Effector CD4-positive, alpha-beta T cell (primary cell): ENCODE data around the gene LRIT2.
"Not testable (repeated sequence)": the region's sequence is repeated elsewhere in the genome, so short reads cannot be mapped to it uniquely, and the experiment has no call there.

Source experiments
- DNase-seq: peaks from one replicate; pipeline ENCODE4 v3.0.0-alpha.2; 2020

The LRIT2 gene

DNA sequence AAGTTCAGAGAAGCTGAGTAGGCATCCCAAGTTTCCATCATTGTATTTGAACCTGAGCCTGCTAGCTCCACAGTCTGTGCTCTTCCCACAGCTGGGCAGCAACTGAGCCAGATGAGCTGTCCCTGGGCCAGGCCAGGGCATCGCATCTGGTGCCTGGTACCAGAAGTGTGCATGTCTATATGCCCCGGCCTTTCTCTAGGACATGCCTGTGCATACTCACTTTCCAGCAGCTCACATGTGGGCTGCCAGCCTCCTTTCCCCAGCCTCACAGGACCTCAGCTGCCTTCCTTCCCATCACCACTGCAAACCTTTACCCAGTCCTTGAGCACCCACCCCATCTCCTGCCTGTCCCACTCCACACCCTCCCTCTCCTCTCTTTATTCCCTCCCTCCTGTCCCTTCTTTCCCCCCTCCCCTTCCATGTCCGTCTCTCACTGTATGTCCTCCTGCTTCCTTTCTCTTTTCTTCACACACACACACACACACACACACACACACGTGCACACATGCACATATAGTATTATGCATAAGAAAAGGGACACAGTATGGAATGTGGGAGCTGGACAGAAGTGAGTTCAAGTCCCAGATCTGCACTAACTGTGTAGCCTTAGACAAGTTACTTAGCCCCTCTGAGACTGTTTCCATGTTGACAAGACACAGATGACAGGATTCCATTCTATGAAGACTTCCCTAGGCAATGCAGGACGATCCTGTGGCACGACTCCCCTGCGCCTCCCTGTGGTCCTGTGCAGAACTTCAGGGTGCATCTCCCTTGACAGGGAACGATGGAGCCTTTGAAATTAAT, 20.1 kb downstream of the LRIT2 start:
- peak; percentile 41 for DNase-seq

GRCh38 chr10:84204610-84205009, 20.7 kb downstream of the LRIT2 start:
- no peak for DNase-seq

- DNase-seq = no peak
Measured at GRCh38 chr10:84204122-84204521, 21.2 kb downstream of the LRIT2 start.

DNA sequence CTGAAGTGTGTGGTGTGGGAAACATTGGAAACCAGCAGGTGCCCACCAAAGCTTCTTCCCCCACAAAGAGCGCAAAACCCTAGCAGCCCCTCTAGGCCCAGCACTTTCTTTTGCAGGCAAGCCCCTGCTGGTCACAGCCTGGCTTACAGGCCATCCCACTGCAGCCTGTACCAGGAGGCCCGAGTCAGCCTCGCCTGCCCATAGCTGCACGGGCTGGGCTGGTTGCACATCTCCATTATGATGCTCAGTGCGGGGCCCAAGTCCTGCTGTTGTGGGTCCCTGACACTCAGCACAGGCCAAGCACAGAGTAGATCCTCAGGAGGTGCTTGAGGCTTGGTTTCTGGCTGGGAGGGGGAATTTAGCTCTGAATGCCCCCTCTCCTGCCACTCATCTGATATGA, 23.0 kb downstream of the LRIT2 start:
- DNase-seq = no peak

GRCh38 chr10:84201682-84202081, 23.7 kb downstream of the LRIT2 start:
- DNase-seq = no peak

DNA sequence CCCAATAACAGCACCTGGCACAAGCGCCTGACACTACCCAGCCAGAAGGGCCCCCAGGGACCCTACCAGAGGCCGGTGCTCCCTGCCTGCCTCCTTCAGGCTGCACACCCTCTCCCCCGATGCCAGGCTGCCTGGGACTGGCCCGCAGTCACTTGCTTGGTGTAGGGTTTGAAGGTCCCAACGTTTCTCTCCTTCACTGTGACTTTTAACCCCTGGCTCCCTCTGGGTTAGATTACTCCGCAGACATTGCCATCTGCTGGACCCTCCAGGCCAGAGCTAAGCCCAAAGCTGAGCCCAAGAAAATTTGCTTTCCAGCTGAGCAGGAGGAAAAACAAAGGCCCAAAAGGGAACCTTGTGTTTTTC, 24.1 kb downstream of the LRIT2 start:
- no peak for DNase-seq

- DNase-seq = no peak
Measured at GRCh38 chr10:84200537-84201243, 24.7 kb downstream of the LRIT2 start.

DNA sequence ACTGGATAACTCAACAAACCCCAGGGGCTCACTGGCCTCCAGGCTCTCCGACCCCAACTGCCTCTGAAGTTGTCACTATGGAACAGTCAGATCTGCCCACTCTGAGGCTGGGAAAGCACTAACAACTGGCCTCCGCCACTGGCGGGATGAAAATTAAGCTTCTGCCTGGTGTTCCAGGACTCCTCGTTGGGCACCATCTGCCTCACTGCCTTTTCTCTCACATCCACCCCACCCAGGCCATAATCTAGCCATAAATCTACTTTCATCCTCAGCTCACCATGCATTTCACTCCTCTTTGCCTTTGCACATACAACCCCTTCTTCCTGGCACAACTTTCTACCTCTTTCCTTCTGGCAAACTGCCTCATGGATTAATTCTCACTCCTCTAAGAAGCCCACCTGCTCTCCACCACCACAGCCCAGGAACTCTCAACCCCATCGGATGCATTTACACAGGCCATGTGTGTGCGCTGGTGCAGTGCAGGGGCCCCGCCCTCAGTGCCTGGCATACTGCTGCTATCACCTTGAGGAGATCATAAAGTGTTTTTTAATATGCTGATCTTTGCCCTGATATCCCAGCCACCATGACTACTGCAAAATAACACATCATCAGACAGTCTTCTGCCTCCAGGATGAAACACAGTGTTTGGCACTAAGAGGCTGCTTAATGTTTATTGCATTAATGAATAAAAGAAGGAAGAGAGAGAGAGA, 27.0 kb downstream of the LRIT2 start:
- DNase-seq = no peak

DNA sequence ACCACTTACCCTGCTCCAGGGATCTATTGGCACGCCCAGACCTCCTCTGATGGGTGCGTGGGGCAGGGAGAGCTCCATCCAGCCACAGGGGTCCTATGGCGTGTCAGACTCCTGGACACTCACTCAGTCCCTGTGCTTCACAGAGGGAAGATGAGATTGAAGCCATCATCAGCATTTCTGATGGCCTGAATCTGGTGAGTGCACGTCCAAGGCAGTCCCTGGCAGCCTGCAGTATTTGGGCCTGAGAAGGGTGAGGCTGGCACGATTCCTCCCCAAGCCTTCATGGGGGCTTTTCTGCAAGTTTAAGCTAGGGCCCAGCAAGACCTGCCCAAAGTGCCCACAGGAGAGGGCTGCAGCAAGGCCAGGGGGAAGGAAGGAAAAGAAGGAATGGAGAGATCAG, 27.7 kb downstream of the LRIT2 start:
- no peak for DNase-seq

DNA sequence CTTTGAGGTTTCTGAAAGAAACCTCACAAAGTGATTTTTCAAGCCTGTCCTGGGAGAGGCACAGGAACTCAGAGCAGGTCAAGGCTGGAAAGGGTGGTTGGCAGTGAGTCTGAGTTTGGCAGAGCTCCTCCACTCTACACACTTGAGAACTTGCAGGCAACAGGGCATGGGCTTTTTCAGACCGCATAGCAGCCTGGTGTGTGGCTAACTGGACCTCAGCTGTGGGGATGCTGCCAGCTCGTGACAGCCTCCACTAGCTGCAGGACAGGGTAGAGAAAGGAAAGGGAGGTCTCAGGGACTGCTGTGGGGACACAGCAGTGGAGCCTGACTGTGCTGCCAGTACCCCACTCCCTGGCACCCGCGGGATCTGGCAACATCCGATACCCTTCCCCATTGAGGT, 28.4 kb downstream of the LRIT2 start:
- DNase-seq = no peak

GRCh38 chr10:84196083-84196482, 29.3 kb downstream of the LRIT2 start:
- DNase-seq = no peak

DNA sequence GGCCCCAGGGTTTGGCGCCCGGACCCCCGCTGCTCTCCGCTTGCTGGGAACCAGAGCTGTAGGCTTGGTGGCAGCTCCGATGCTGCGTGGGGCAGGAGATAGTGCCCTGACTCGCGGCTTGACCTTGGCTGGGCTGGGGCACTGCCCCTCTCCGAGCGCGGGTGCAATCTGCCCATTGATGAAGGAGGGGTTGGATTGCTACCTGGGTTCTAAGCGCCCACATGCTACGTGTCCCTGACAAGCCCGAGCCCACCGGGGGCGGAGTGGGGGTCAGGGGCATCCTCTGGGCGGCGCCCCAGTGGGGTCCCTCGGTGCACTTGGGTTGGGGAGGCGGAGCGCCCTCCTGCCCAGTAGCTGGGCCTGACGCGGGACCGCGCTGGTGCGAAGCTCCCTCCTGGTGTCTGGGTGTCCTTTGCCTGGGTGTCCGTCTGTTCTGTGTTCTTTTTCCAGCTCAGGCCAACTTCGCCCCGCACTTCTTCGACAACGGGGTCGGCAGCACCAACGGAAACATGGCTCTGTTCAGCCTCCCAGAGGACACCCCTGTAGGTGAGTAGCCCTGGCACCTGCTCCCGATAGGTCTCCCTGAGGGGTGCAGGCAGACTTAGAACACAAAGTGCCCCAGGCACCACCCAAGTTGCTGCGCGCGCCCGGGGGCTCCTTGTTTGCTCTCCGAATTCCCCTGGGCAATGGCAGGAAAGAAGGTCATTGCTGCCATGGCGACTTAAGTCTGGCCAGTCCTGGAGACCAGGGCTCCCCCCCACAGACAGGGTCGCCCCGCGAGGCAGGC, 30.1 kb downstream of the LRIT2 start:
- no peak for DNase-seq

DNA sequence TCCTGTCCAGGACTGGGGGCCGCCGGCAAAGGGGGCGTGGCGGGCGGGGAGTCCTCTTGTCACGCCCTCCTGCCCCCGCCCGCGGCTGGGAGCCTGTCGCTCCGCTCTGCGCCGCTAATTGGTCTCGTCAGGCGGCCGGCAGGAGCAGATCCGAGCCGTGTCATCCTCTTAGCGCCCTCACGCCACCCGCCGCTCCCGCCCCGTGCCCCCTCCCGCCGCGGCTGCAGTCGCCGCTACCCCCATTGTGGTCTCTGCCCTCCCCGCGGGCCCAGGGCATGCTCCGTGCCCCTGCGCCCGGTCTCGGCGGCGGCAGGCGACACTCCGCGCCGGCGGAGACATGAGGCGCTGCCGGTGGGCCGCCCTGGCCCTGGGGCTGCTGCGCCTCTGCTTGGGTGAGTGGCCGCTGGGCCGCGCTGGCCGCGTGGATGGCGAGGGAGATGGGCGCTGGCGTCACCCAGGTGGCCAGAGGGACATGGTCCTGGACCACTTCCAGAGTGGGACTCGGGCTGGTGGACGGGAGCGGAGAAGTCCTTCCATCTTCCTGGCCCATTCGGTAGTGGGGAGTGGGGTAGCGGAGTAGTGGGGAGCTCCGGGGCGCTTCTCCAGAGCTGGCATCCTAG, 30.8 kb downstream of the LRIT2 start, which contains the start of gene CDHR1:
TSS of gene CDHR1 (plus strand) at position 114 of the 620 bp plus-strand sequence. CDS start at position 338, 224 bp downstream.
- no peak for DNase-seq

- DNase-seq = no peak
Measured at GRCh38 chr10:84193846-84194423, 31.4 kb downstream of the LRIT2 start.

DNA sequence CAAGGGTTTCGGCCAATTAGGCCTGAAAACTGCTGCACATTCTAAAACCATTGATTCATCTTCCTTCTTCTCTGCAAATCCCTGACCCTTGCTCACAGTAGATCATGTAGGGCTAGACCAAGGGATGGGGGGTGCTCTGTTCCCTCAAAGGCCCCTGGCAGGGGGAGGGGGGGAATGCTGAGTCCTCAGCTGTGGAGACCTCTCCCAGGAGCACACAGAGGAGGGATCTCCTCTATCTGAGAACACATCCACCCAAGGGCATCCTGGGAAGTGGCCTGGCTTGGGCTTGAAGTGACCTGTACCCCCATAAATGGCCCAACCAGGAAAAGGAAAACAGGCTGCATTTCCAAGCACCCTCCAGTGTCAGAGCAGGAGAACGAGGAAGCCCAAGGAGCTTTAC, 32.0 kb downstream of the LRIT2 start:
- DNase-seq = no peak

DNA sequence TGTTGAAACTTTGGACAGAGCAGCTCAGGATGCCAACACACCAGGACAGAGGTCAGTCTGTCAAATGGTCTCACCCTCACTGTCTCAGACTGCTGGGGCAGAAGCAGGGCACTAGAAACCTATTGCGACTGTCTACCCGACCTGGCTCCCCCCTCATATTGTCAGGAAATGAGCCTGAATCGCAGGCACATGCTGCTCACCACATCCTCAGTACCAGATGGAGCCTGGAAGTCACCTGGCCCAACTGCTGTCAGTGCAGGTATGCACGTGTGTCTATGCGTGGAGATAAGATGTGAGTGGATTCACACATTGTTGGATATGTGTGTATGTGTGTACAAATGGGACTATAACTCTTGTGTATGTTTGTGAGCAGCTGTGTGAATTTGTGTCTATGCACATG, 34.2 kb downstream of the LRIT2 start:
- DNase-seq = no peak

- DNase-seq = no peak
Measured at GRCh38 chr10:84190621-84191020, 34.7 kb downstream of the LRIT2 start.

DNA sequence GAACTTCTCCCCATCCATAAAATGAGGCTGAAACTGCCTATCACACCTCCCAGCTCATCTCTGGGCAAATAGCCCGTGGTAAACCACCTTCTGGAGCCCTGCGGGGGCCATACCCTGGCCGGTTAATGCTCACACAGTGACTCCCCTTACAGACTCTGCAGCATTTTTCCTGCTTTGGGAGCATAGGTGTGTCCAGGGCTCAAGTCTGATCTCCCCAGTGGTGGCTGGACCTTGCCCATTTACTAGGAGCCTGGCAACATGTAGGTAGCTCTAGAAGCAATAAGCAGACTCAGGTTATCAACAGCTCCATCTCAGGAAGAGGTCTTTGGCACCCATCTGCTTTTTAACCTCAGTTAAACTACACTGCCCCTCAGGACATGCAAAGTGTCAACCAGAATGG, 36.5 kb downstream of the LRIT2 start:
- no peak for DNase-seq

- no peak for DNase-seq
Measured at GRCh38 chr10:84185526-84186175, 39.7 kb downstream of the LRIT2 start.

DNA sequence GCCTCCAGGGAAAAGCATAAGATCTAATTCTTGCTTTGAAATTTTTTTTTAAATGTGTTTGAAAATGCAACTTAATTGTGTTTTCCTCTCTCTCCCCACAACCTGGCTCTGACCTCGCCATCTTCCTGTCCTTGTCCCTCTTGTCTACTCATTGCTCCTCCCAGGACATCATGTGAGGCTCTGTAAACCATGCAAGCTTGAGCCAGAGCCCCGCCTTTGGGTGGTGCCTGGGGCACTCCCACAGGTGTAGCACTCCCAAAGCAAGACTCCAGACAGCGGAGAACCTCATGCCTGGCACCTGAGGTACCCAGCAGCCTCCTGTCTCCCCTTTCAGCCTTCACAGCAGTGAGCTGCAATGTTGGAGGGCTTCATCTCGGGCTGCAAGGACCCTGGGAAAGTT, 40.8 kb downstream of the LRIT2 start:
- DNase-seq = no peak

GRCh38 chr10:84181631-84182030, 43.7 kb downstream of the LRIT2 start:
- no peak for DNase-seq

DNA sequence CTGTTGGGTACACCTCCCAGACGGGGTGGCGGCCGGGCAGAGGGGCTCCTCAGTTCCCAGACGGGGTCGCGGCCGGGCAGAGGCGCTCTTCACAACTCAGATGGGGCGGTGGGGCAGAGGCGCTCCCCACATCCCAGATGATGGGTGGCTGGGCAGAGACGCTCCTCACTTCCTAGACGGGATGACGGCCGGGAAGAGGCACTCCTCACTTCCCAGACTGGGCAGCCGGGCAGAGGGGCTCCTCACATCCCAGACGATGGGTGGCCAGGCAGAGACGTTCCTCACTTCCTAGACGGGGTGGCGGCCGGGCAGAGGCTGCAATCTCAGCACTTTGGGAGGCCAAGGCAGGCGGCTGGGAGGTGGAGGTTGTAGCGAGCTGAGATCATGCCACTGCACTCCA, 45.0 kb downstream of the LRIT2 start:
- DNase-seq = not testable (repeated sequence)
